Neural progenitor cell (in vitro differentiated cells): Measurements from ENCODE around the gene GTF3A. TPM values are rescaled to one million over a fixed set of nuclear protein-coding genes. Genes with fewer than 3 reads are reported as not detected.
A peak's percentile ranks its signal among the peaks of the same experiment; 100 is the strongest.

Experiments used
- DNase-seq: peaks from one replicate; pipeline ENCODE4 v3.0.0-alpha.2; 2016; ENCODE audit warnings: low spot score
- H2AFZ ChIP-seq: fragments of 200-600 bp; sonication (generic); replicated peaks from 2 replicates; pipeline ENCODE4 v1.6.1; 2016; ENCODE audit warnings: antibody characterized with exemption
- H3F3A ChIP-seq: fragments of 200-600 bp; sonication (generic); 2 replicates; pipeline ENCODE4 v1.6.1; 2016; ENCODE audit warnings: antibody characterized with exemption, low read depth
- H3K27ac ChIP-seq: fragments of 200-600 bp; sonication (generic); 2 replicates; pipeline ENCODE4 v1.5.1; 2016; ENCODE audit warnings: mild to moderate bottlenecking
- H3K27me3 ChIP-seq: fragments of 200-600 bp; sonication (generic); 2 replicates; pipeline ENCODE4 v1.6.1; 2016; ENCODE audit warnings: mild to moderate bottlenecking, moderate library complexity
- H3K36me3 ChIP-seq: fragments of 200-600 bp; sonication (generic); 2 replicates; pipeline ENCODE4 v1.5.1; 2016
- H3K4me1 ChIP-seq: fragments of 200-600 bp; sonication (generic); 2 replicates; pipeline ENCODE4 v1.6.1; 2016; ENCODE audit warnings: mixed run types
- H3K4me2 ChIP-seq: fragments of 200-600 bp; sonication (generic); 2 replicates; pipeline ENCODE4 v1.6.1; 2016
- H3K4me3 ChIP-seq: fragments of 200-600 bp; sonication (generic); 2 replicates; pipeline ENCODE4 v1.5.1; 2016
- H3K79me2 ChIP-seq: fragments of 200-600 bp; sonication (generic); 2 replicates; pipeline ENCODE4 v1.6.1; 2016; ENCODE audit warnings: low read depth
- H3K9ac ChIP-seq: fragments of 200-600 bp; sonication (generic); 2 replicates; pipeline ENCODE4 v1.6.1; 2016
- H3K9me3 ChIP-seq: fragments of 200-600 bp; sonication (generic); 2 replicates; pipeline ENCODE4 v1.5.1; 2016; ENCODE audit warnings: low read depth
- H4K20me1 ChIP-seq: fragments of 200-600 bp; sonication (generic); 2 replicates; pipeline ENCODE4 v1.6.1; 2016; ENCODE audit warnings: low read depth
- H3K27ac Mint-ChIP-seq: 3 replicates; pipeline ENCODE4 v1.8.0; 2021; ENCODE audit warnings: mixed read lengths
- H3K27me3 Mint-ChIP-seq: 2 replicates; pipeline ENCODE4 v1.8.0; 2022; ENCODE audit warnings: low read depth, mild to moderate bottlenecking, inconsistent platforms, moderate library complexity, mixed read lengths; ENCODE audit not compliant: insufficient read depth
- H3K36me3 Mint-ChIP-seq: 3 replicates; pipeline ENCODE4 v1.8.0; 2021; ENCODE audit warnings: mixed read lengths
- H3K4me1 Mint-ChIP-seq: 3 replicates; pipeline ENCODE4 v1.8.0; 2021; ENCODE audit warnings: mixed read lengths
- H3K4me3 Mint-ChIP-seq: 3 replicates; pipeline ENCODE4 v1.8.0; 2021; ENCODE audit warnings: mild to moderate bottlenecking, moderate library complexity, mixed read lengths
- H3K9me3 Mint-ChIP-seq: 3 replicates; pipeline ENCODE4 v1.8.0; 2020; ENCODE audit warnings: mixed read lengths
- CTCF ChIP-seq: fragments of 200-600 bp; sonication (generic); IDR thresholded peaks from 2 replicates; pipeline ENCODE4 v1.5.1; 2017; ENCODE audit warnings: antibody characterized with exemption, mild to moderate bottlenecking
- EZH2 ChIP-seq: fragments of 200-600 bp; sonication (generic); IDR thresholded peaks from 2 replicates; pipeline ENCODE4 v1.6.1; 2017; ENCODE audit warnings: antibody characterized with exemption, mild to moderate bottlenecking, moderate library complexity
- EZH2phosphoT487 ChIP-seq: fragments of 200-600 bp; sonication (generic); IDR thresholded peaks from 2 replicates; pipeline ENCODE4 v1.6.1; 2017; ENCODE audit warnings: antibody characterized with exemption
- total RNA-seq: library from RNA; depleted of rRNA; stranded (reverse); fragments of >200 nt; gene quantifications from 2 replicates; pipeline ENCODE4 v1.2.3, GENCODE V29; 2015; ENCODE audit warnings: low replicate concordance

GTF3A gene
- total RNA-seq, 1 donor from 2014 or later, result 126 TPM

GRCh38 chr13:27425158-27425917 is 919 bp downstream of the GTF3A start:
- Mint-ChIP-seq H3K4me1 (peaks cover 20% of the 10 kb centered on the region), H3K4me3 (peak overlapping the region; percentile 82), H3K36me3 (peaks cover 4% of the 10 kb centered on the region), H3K27me3 (peaks cover 8% of the 10 kb centered on the region), H3K9me3 (no peaks in the 10 kb centered on the region), H3K27ac (peak overlapping the region; percentile 40)
- H3F3A ChIP-seq, result peaks cover 3% of the 10 kb centered on the region
- TF ChIP-seq CTCF, result no peak
- TF ChIP-seq EZH2, result no peak
- no peak for TF ChIP-seq EZH2phosphoT487
- no peak overlapping the region for H3K27ac ChIP-seq
- peaks cover 15% of the 10 kb centered on the region for H4K20me1 ChIP-seq
- H2AFZ ChIP-seq, result no peak overlapping the region
- DNase-seq, result no peak
- peak overlapping the region; percentile 66 for H3K4me3 ChIP-seq
- H3K9me3 ChIP-seq, result no peaks in the 10 kb centered on the region
- H3K27me3 ChIP-seq, result peaks cover 16% of the 10 kb centered on the region
- peaks cover 7% of the 10 kb centered on the region for H3K36me3 ChIP-seq
- H3K9ac ChIP-seq, result no peak overlapping the region
- peak overlapping the region; percentile 97 for H3K4me2 ChIP-seq
- peaks cover 21% of the 10 kb centered on the region for H3K4me1 ChIP-seq
- peaks cover 21% of the 10 kb centered on the region for H3K79me2 ChIP-seq

DNA sequence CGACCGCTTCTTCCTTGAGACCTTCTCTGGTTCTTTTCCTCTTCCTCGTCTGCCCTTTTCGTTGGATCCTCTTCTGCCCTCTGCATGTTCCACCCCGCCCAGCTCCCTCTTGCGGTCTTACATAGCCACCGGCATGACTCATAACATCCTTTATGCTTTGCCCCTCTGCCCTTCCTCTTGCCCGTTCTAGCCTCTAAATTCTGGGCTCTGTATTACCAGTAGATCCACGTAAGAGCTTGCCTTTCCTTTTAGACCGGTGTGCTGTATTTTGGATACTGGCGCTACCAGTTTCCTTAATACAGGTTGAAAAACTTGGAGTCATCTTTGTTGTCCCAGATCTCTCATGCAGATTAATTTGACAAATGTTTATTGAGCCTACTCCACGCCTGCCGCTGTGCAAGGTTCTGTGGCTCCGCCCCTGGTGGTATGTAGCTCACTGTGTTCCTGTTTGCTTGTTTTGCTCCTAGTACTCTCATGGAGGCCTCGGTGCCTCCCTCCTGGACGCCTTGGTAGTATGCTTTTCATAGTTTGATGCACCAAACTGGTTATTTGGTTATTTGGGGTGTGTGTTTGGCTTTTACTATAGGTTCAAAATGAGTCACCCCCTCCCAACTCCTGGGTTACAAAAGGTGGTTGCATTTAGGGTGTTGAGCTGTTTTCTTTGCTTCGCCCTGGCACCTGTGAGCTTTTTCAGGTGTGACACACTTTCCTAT is 1.7 kb downstream of the GTF3A start:
- DNase-seq, result peak; percentile 67
- H3K27me3 ChIP-seq, result peaks cover 16% of the 10 kb centered on the region

DNA sequence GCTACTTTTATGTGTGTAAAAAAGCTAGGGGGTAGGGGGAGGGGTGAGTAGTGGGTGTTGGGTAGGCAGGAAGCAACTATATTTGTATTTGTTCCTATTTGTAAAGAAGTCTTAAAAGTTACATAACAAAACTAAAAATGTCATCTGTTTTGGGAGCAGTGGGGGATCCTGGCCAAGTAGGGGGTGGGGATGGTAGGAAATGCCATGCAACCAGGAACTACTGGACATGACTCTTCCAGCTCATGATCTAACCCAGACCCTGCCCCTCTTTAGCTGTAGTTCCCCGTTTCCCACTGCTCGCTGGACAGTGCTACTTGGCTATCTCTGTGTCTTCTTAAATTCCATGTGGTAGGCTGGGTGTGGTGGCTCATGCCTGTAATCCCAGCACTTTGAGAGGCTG is 3.2 kb downstream of the GTF3A start:
- peaks cover 17% of the 10 kb centered on the region for H3K36me3 Mint-ChIP-seq
- peaks cover 20% of the 10 kb centered on the region for H3K4me1 Mint-ChIP-seq
- peaks cover 14% of the 10 kb centered on the region for H3K27me3 ChIP-seq
- H3K79me2 ChIP-seq, result peaks cover 21% of the 10 kb centered on the region
- H3K4me3 Mint-ChIP-seq, result no peak overlapping the region
- H3K9me3 Mint-ChIP-seq, result no peaks in the 10 kb centered on the region
- no peak overlapping the region for H3K4me2 ChIP-seq
- H3K4me3 ChIP-seq, result no peak overlapping the region
- peaks cover 8% of the 10 kb centered on the region for H3K27me3 Mint-ChIP-seq
- H4K20me1 ChIP-seq, result peaks cover 15% of the 10 kb centered on the region
- no peak overlapping the region for H2AFZ ChIP-seq
- no peak for TF ChIP-seq EZH2
- no peak for TF ChIP-seq CTCF
- no peak for TF ChIP-seq EZH2phosphoT487
- peaks cover 3% of the 10 kb centered on the region for H3F3A ChIP-seq
- no peak overlapping the region for H3K27ac ChIP-seq
- peaks cover 13% of the 10 kb centered on the region for H3K36me3 ChIP-seq
- no peaks in the 10 kb centered on the region for H3K9me3 ChIP-seq
- H3K4me1 ChIP-seq, result peaks cover 21% of the 10 kb centered on the region
- DNase-seq, result no peak
- H3K27ac Mint-ChIP-seq, result no peak overlapping the region
- H3K9ac ChIP-seq, result no peak overlapping the region

More for the DNA sequence above, 1.7 kb downstream of the GTF3A start:
- peak overlapping the region; percentile 97 for H3K4me2 ChIP-seq
- H3K27ac Mint-ChIP-seq, result no peak overlapping the region
- H2AFZ ChIP-seq, result no peak overlapping the region
- peaks cover 13% of the 10 kb centered on the region for H3K36me3 ChIP-seq
- H3K36me3 Mint-ChIP-seq, result peaks cover 12% of the 10 kb centered on the region
- peaks cover 8% of the 10 kb centered on the region for H3K27me3 Mint-ChIP-seq
- H3K4me3 Mint-ChIP-seq, result peak overlapping the region; percentile 82
- peaks cover 21% of the 10 kb centered on the region for H3K4me1 ChIP-seq
- TF ChIP-seq CTCF (peak; percentile 55), EZH2 (no peak)
- no peak overlapping the region for H3K9ac ChIP-seq
- peak overlapping the region; percentile 66 for H3K4me3 ChIP-seq
- H3K9me3 ChIP-seq, result no peaks in the 10 kb centered on the region
- H4K20me1 ChIP-seq, result peaks cover 15% of the 10 kb centered on the region
- no peaks in the 10 kb centered on the region for H3K9me3 Mint-ChIP-seq
- H3K79me2 ChIP-seq, result peaks cover 21% of the 10 kb centered on the region
- peaks cover 20% of the 10 kb centered on the region for H3K4me1 Mint-ChIP-seq
- no peak overlapping the region for H3K27ac ChIP-seq
- H3F3A ChIP-seq, result peaks cover 3% of the 10 kb centered on the region
